ENCODE measurements around the gene HMX1. TPM values are rescaled to one million over a fixed set of nuclear protein-coding genes. Genes with fewer than 3 reads are reported as not detected.

HMX1 gene
- total RNA-seq = not detected in 2 replicates

GRCh38 chr4:8871417-8872401 is at the start of gene HMX1:
Gene HMX1 (minus strand): TSS chr4:8871839. CDS start chr4:8871614, 225 bp downstream.

Measured in tracheal epithelial cell (primary cell).